NCI-H1417 (cell line): Measurements from ENCODE around the gene HEPACAM.

Experiments
- DNase-seq, 3 experiments: peaks; one replicate each; lab custom pipeline; 2025; lab: John Stamatoyannopoulos, UW

Gene HEPACAM

GRCh38 chr11:124899383-124900145 is 36.3 kb downstream of the HEPACAM start:
- DNase-seq, result no peak

GRCh38 chr11:124898711-124899110 is 37.1 kb downstream of the HEPACAM start:
- no peak for DNase-seq

DNA sequence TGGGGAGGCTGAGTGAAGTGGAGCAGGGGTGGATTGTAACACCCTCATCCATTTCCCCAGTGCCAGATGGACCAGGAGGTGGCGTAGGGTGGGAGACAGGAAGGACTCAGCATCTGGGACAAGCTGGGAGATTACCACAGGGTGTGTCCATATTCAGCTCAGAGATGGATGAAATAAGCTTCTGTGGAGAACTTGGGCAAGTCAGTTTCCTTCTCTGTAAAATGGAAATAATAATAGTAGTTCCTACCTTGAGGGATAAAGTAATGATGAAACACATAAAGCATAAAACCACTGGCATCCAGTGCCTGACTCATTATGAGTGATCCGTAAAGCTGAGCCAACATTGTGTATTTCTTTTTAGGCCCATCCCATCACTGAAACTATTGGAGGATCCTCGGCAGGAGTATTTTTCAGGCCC is 37.6 kb downstream of the HEPACAM start:
- no peak for DNase-seq

DNA sequence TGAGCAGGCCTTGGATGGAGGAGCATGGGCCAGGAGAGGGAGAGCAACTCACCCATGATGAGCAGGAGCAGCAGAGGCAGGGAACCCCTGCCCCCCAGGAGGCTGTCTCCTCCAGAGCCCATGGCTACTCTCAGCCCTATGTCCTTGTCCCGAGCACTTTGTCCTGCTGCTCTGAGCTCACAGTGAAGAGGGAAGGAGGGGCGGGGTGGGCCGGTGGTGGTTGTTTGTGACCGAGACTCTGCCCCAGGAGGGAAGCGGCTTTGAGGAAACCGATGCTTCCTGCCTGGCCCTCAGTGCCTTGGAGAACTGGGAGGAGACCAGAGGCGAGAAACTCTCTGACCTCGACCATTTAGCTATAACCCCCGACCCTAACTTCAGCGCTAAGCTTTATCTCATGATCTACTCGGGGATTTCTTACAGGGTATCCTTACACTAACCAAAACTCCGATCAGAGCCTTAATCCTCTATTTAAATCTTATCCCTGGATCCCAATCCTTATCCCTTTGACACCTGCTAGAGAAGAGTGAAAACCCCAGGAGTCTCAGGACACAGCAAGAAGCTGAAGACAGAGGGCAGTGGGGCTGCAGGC is 38.1 kb downstream of the HEPACAM start, which contains the start of gene ROBO4:
ROBO4 (minus strand) TSS at position 192 of the 589 bp plus-strand sequence; CDS start at position 122, 70 bp downstream.
- no peak for DNase-seq

- no peak for DNase-seq
Measured at GRCh38 chr11:124896821-124897391, 38.9 kb downstream of the HEPACAM start.

GRCh38 chr11:124896071-124896750 is 39.6 kb downstream of the HEPACAM start:
- no peak for DNase-seq

GRCh38 chr11:124895471-124895971 is 40.3 kb downstream of the HEPACAM start:
- no peak for DNase-seq

DNA sequence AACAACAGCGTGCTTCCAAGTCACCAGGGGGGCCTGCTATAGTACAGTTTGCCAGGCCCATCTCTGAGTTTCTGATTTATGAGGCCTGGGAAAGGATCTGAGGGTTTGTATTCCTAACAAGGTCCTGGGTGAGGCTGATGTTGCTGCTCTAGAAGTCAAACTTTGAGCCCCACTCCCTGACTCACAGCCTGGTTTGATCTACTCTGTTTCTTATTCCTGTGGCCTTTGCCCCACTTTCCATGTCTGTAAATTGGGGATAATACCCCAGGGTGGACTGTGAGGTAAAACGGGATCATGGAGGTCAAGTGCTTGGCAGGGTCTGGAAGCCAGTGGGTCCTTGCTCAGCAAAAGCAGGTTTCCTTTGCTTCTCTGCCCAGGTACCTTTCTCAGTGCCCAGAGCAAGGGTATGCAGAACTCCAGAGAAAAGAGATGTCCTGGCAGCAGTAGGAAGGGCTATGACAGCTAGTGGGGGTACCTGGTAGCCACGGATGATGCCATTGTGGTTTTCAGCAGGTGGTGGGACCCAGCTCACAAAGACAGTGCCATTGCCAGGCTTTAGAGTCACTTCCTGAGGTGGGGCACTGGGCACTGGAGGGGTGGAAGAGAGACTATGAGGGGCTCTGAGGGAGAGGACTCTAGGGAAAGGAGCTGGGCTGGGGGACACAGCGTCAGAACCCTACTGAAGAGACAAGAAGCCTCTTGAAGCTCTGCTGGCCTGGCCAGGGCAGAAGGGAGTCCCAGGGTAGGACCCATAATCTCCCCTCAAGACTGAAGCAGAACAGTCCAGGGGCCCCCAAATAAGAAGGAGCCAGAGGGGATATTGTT is 41.0 kb downstream of the HEPACAM start:
- no peak for DNase-seq

DNA sequence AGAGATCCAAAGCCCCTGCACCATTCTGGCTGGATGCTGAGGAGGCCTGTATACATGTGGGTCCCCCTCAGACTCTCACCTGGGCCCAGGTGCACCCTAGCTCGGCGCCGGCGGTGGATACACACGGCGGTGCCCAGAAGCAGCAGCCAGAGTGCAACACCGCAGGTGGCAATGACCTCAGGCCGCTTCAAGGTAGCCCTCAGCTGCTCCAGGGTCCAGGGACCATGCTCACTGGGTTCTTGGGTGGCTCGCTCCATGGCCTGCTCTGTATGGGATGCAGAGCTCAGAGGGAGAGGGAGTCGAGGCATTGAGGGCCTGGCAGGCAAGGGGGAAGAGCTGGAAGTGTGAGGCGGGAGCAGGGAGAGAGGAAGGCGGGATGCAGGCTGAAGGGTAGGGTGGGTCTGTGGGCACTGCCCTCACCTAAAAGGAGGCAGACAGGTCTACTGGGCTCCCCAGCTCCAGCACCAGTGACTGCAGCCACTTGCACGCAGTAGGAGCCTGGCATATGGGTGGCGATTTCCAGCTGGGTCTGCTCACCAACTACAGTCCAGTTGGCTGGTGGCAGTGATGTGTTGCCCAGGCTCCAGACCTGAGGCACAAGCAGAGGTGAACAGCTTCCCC is 42.0 kb downstream of the HEPACAM start:
- DNase-seq, result no peak

- DNase-seq, result no peak
Measured at GRCh38 chr11:124892750-124893454, 42.9 kb downstream of the HEPACAM start.

DNA sequence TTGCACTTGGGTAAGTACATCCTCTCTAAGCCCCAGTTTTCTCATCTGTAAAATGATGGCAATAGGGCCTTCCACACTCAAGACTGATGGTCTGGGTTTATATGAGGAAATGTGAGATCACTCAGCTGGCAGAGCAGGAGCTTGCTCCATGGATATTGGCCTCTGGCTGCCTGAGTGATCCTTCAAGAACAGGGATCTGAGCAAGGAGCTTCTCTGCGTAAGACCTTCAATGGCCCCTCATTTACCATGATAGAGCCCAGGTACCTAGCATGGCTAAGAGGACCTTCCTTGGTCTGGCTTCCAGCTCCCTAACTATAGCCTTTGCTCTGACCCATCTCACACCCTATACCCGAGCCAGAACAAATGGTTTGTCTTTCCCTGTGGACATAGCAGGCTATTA is 43.7 kb downstream of the HEPACAM start:
- DNase-seq, result no peak

GRCh38 chr11:124891373-124891861 is 44.4 kb downstream of the HEPACAM start:
- DNase-seq, result no peak

GRCh38 chr11:124890683-124891372 is 45.0 kb downstream of the HEPACAM start:
- DNase-seq, result no peak

DNA sequence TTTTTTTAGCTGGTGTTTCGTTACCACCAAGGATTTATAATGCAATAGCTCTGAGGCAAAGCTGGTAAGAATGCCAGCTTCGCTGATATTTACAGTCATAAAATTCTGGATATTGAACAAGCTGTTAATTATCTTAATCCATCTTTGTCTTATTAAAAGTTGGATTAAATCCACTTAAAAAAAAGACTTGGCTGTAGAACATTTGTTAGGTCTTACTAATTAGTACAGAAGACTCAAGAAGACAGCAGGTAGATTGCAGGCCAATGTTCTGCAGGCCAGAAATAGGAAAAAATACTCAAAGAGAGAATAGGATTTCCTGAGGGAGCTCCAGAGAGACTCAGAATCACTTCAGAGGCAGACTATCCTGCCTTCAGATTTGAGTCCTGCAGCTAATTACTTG is 45.7 kb downstream of the HEPACAM start:
- no peak for DNase-seq

DNA sequence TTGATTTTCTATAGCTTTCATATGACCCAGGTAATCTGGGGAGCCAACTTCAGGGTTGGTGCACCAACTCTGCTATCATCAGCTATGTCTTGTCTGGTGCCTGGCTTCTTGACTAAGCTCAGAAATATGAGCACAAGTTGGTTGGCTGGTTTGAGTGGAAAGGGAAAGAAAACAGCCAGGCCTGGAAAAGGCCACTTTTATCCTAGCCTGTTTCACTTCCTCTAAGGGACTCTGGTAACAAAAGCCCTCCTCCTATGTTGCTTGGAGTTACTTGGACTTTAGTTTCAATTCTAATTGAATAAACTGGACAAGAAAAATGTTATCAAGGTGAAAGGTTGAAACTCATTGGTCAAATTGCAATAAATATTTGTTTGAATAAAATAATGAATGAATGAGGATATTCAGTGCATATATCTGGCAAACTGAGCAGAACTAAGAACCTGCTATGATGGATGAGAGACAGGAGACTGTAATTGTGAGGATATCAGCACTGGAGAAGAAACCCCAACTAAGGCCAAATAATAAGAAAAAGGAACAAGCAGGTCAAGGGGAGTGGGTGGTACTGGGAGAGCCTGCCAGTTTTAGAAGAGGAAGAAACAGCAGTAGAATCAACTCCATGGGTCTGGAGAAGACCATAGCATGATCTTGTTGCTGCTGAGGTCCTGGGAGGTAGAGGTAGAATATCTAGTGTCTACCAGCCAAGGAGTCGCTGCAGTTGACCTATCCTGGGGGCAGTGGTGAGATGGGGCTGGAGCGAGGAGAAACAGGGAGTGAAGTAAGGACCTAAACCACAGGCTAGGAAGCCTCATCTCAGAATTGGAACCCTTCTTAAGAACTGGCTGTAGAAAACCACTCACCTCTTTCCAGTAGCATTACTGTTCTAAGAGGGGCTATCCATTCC is 46.4 kb downstream of the HEPACAM start:
- no peak for DNase-seq

GRCh38 chr11:124887667-124888013 is 48.2 kb downstream of the HEPACAM start:
- DNase-seq, result no peak

DNA sequence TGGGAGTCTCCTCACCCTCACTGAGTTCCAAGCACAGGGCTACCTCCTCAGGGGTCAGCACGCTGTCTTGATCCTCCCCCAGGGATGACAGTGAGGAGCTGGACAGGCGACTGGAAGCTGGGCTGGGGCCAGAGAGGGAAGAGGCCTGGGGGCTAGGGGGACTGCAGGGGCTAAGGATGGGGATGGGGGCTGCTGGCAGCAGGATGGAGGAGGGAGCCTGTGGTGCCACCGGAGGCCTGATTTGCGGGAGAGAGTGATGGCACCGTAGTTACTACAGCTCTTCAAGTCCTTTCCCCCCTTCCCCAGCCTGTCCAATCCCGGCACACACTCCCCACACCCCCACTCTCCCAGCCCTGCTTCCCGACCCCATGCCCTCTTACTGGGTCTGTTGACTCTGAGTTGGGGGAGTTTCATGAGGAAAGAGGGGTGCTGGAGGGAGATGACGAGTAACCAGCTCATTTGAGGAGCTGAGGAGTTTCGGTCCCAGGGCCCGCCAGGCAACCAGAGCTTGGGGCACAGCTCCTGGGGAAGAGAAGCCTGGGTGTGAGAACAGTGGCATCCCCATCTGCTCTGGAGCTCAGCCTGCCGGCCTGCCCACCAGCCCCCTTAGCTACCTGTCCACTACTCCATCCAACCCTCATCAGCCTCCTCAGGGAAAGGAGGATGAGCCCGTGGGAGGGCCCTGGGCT is 48.7 kb downstream of the HEPACAM start:
- no peak for DNase-seq

- no peak for DNase-seq
Measured at GRCh38 chr11:124886476-124886875, 49.4 kb downstream of the HEPACAM start.
